Testis (tissue), 2 donors: ENCODE measurements around the gene GOLGA7B.

Experiments
- POLR2A ChIP-seq: fragments of 450-650 bp; IDR thresholded peaks from one replicate; pipeline ENCODE4 v1.6.1; 2017; ENCODE audit warnings: antibody characterized with exemption, mild to moderate bottlenecking, moderate library complexity
- TF ChIP-seq, protein P1 (sequence below), 3 experiments: fragments of 450-650 bp in 2 of 3; fragments of 200-600 bp in 1 of 3; sonication (generic) in 1 of 3; IDR thresholded peaks; one replicate each; pipeline ENCODE4 v1.5.1; 2016 to 2019; ENCODE audit warnings: antibody characterized with exemption in 3 of 3, mild to moderate bottlenecking in 2 of 3, moderate library complexity in 1 of 3

DNA sequence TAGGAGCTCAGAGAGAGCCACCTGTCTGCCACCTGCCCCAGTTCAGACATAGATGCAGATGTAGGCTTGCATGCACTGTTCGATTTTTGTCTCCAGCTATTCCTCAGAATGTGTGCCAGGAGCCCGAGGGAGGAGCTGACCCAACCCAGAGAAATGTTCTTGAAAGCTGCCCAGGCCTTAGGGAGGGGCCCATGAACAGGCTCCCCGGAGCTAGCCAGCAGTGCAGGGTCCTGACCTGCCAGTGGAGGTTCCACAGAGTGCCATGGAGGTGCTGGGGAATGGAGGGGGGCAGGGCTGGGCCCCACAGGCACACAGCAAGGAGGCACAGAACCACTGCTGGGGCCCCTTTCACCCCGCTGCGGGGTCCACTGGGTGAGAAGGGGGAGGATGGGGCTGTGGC is 48.2 kb upstream of the GOLGA7B start:
- TF ChIP-seq, protein P1, sequence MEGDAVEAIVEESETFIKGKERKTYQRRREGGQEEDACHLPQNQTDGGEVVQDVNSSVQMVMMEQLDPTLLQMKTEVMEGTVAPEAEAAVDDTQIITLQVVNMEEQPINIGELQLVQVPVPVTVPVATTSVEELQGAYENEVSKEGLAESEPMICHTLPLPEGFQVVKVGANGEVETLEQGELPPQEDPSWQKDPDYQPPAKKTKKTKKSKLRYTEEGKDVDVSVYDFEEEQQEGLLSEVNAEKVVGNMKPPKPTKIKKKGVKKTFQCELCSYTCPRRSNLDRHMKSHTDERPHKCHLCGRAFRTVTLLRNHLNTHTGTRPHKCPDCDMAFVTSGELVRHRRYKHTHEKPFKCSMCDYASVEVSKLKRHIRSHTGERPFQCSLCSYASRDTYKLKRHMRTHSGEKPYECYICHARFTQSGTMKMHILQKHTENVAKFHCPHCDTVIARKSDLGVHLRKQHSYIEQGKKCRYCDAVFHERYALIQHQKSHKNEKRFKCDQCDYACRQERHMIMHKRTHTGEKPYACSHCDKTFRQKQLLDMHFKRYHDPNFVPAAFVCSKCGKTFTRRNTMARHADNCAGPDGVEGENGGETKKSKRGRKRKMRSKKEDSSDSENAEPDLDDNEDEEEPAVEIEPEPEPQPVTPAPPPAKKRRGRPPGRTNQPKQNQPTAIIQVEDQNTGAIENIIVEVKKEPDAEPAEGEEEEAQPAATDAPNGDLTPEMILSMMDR (IDR thresholded peaks at IDR 0.05) = no peak
- no peak for TF ChIP-seq POLR2A
